ENCODE measurements around the gene MED27. TPM values are rescaled to one million over a fixed set of nuclear protein-coding genes. Genes with fewer than 3 reads are reported as not detected.

Gene MED27
- total RNA-seq, 1 experiment from 2014 or later, result 24.4 TPM

DNA sequence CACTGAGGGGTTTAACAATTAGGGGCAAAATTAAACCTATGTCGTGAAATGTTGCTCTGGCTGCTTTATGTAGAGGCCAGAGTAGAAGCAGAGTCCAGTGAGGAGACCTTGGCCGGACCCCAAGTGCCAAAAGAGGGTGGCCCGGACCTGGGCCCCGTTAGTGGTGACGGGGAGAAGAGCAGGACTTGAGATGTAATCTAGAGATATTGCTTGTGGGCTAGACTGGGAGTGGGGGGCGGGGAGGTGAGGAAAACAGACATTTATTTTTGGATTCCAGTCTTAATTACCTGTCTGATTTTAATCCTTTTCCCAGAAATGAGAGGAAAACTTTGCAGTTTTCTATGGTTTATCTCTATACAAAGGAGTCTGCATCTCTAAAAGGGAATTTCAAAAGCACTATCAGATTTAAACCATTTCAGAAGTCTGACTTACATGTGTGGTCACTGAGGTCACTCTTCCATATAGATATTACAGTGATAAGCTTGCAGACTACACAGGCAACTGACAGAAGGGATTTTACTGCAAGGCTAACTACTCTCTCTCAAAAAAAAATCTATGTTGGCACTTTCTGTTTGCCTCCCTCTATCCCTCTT is 108.1 kb downstream of the MED27 start:
- H3K27me3 ChIP-seq (ENCODE audit: control insufficient read depth, insufficient read depth, low read length), result no peaks in the 10 kb centered on the region
- H3K9me3 ChIP-seq (ENCODE audit: control insufficient read depth, insufficient read depth, low read depth, low read length), result no peaks in the 10 kb centered on the region
- ChIA-PET CTCF (no interaction called here), POLR2A (no interaction called here)
- H3K27ac ChIP-seq (ENCODE audit: low read length), result no peak overlapping the region
- ATAC-seq (no peak), DNase-seq (ENCODE audit: low read depth, low spot score) (no peak)
- H3K4me1 ChIP-seq (ENCODE audit: control insufficient read depth, insufficient read depth, low read length), result no peaks in the 10 kb centered on the region
- no peak for TF ChIP-seq TCF7L2 (IDR thresholded peaks at IDR 0.05; ENCODE audit: low read depth, low read length)
- TF ChIP-seq, protein P1, sequence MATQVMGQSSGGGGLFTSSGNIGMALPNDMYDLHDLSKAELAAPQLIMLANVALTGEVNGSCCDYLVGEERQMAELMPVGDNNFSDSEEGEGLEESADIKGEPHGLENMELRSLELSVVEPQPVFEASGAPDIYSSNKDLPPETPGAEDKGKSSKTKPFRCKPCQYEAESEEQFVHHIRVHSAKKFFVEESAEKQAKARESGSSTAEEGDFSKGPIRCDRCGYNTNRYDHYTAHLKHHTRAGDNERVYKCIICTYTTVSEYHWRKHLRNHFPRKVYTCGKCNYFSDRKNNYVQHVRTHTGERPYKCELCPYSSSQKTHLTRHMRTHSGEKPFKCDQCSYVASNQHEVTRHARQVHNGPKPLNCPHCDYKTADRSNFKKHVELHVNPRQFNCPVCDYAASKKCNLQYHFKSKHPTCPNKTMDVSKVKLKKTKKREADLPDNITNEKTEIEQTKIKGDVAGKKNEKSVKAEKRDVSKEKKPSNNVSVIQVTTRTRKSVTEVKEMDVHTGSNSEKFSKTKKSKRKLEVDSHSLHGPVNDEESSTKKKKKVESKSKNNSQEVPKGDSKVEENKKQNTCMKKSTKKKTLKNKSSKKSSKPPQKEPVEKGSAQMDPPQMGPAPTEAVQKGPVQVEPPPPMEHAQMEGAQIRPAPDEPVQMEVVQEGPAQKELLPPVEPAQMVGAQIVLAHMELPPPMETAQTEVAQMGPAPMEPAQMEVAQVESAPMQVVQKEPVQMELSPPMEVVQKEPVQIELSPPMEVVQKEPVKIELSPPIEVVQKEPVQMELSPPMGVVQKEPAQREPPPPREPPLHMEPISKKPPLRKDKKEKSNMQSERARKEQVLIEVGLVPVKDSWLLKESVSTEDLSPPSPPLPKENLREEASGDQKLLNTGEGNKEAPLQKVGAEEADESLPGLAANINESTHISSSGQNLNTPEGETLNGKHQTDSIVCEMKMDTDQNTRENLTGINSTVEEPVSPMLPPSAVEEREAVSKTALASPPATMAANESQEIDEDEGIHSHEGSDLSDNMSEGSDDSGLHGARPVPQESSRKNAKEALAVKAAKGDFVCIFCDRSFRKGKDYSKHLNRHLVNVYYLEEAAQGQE (IDR thresholded peaks at IDR 0.05; ENCODE audit: insufficient read depth in 1 of 2, low read depth in 2 of 2, low read length in 1 of 2), result no peak
- no peak for TF ChIP-seq SIN3A (IDR thresholded peaks at IDR 0.05; ENCODE audit: borderline replicate concordance, insufficient read depth, low read depth, low read length)
- TF ChIP-seq POLR2AphosphoS5 (IDR thresholded peaks at IDR 0.05; ENCODE audit: low read depth, low read length), result no peak
- TF ChIP-seq, protein P2, sequence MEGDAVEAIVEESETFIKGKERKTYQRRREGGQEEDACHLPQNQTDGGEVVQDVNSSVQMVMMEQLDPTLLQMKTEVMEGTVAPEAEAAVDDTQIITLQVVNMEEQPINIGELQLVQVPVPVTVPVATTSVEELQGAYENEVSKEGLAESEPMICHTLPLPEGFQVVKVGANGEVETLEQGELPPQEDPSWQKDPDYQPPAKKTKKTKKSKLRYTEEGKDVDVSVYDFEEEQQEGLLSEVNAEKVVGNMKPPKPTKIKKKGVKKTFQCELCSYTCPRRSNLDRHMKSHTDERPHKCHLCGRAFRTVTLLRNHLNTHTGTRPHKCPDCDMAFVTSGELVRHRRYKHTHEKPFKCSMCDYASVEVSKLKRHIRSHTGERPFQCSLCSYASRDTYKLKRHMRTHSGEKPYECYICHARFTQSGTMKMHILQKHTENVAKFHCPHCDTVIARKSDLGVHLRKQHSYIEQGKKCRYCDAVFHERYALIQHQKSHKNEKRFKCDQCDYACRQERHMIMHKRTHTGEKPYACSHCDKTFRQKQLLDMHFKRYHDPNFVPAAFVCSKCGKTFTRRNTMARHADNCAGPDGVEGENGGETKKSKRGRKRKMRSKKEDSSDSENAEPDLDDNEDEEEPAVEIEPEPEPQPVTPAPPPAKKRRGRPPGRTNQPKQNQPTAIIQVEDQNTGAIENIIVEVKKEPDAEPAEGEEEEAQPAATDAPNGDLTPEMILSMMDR (IDR thresholded peaks at IDR 0.05), result no peak
- intact Hi-C loops (cut with micrococcal nuclease; ENCODE audit: unreplicated experiment), result no loop called here
- no TSS peak for BruUV-seq (replicated peaks)
- in situ Hi-C loops (cut with HindIII; ENCODE audit: low pct_unique_long_range_greater_than_20kb, low sequenced_read_pairs), result no loop called here
- H3K36me3 ChIP-seq (ENCODE audit: control insufficient read depth, insufficient read depth, low read length), result no peaks in the 10 kb centered on the region
- H3K4me3 ChIP-seq (ENCODE audit: low read depth in 2 of 2, low read length in 2 of 2), result no peak overlapping the region

DNA sequence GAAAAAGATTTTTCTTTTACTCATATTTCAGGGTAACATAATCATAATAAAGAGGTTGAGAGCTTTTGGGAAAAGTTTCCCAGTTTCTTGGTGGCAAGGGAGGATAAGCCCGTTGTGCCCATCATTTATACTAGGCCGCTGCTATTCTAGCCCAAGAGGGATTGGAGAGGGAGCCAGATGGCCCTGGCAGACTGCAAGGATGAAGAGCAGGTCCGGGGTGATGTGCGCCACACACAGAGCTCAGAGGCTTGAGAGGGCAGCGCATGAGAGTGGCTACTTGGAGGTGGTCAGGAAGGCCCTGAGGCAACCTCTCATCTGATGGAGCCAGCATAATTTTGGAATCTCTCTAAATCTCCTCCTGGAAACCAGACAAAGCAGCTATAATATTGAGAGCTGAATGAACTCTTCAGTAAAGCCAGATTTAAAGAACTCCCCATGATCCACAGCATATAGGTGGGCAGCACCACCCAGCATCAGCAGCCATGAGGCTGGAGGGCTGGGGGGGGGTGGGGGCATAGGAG is 110.1 kb downstream of the MED27 start:
- TF ChIP-seq POLR2AphosphoS5 (IDR thresholded peaks at IDR 0.05; ENCODE audit: low read depth, low read length) (no peak), TCF7L2 (IDR thresholded peaks at IDR 0.05; ENCODE audit: low read depth, low read length) (no peak), SIN3A (IDR thresholded peaks at IDR 0.05; ENCODE audit: borderline replicate concordance, insufficient read depth, low read depth, low read length) (no peak)
- TF ChIP-seq, protein P2 (IDR thresholded peaks at IDR 0.05), result no peak
- TF ChIP-seq, protein P1 (IDR thresholded peaks at IDR 0.05; ENCODE audit: insufficient read depth in 1 of 2, low read depth in 2 of 2, low read length in 1 of 2), result no peak
- no peaks in the 10 kb centered on the region for H3K36me3 ChIP-seq (ENCODE audit: control insufficient read depth, insufficient read depth, low read length)
- no peaks in the 10 kb centered on the region for H3K9me3 ChIP-seq (ENCODE audit: control insufficient read depth, insufficient read depth, low read depth, low read length)
- no peak for ATAC-seq
- BruUV-seq (replicated peaks), result no TSS peak
- no peak overlapping the region for H3K27ac ChIP-seq (ENCODE audit: low read length)
- intact Hi-C loops (cut with micrococcal nuclease; ENCODE audit: unreplicated experiment) (no loop called here), in situ Hi-C loops (cut with HindIII; ENCODE audit: low pct_unique_long_range_greater_than_20kb, low sequenced_read_pairs) (no loop called here)
- H3K27me3 ChIP-seq (ENCODE audit: control insufficient read depth, insufficient read depth, low read length), result no peaks in the 10 kb centered on the region
- POLR2A ChIA-PET, result no interaction called here
- H3K4me1 ChIP-seq (ENCODE audit: control insufficient read depth, insufficient read depth, low read length), result no peaks in the 10 kb centered on the region
- CTCF ChIA-PET, result no interaction called here
- H3K4me3 ChIP-seq (ENCODE audit: low read depth in 2 of 2, low read length in 2 of 2), result no peak overlapping the region
- no peak for DNase-seq (ENCODE audit: low read depth, low spot score)

Data from Panc1 (cell line).